Measurements from ENCODE around the gene HGS.

- TF ChIP-seq CTCF (IDR thresholded peaks at IDR 0.05; ENCODE audit: low read depth, low read length, poor library complexity, severe bottlenecking) (no peak), EZH2phosphoT487 (IDR thresholded peaks at IDR 0.05; ENCODE audit: borderline replicate concordance, low read length) (no peak)
These were observed 1.3 kb downstream of the HGS start for GRCh38 chr17:81685108-81685507.

Data from DOHH2 (cell line).